Activated naive CD8-positive, alpha-beta T cell treated with anti-CD3 and anti-CD28 coated beads for 36 hours (primary cell): ENCODE results near the gene TUFT1. TPM values are rescaled to one million over a fixed set of nuclear protein-coding genes. Genes with fewer than 3 reads are reported as not detected.
A peak's percentile ranks its signal among the peaks of the same experiment; 100 is the strongest.

ENCODE experiments used
- DNase-seq: peaks from one replicate; pipeline ENCODE4 v3.0.0; 2021
- H3K27ac Mint-ChIP-seq: one replicate; pipeline ENCODE4 v1.8.0; 2022; ENCODE audit warnings: mild to moderate bottlenecking, moderate library complexity, mixed read lengths
- H3K27me3 Mint-ChIP-seq: one replicate; pipeline ENCODE4 v1.8.0; 2022; ENCODE audit warnings: mild to moderate bottlenecking, mixed read lengths
- H3K36me3 Mint-ChIP-seq: one replicate; pipeline ENCODE4 v1.8.0; 2021; ENCODE audit warnings: mild to moderate bottlenecking, mixed read lengths
- H3K4me1 Mint-ChIP-seq: one replicate; pipeline ENCODE4 v1.8.0; 2021; ENCODE audit warnings: mixed read lengths
- H3K4me3 Mint-ChIP-seq: one replicate; pipeline ENCODE4 v1.8.0; 2022; ENCODE audit warnings: mild to moderate bottlenecking, moderate library complexity, mixed read lengths
- H3K9me3 Mint-ChIP-seq: one replicate; pipeline ENCODE4 v1.8.0; 2022; ENCODE audit warnings: mixed read lengths
- total RNA-seq, 2 experiments: library from RNA; stranded (reverse); gene quantifications; one replicate each; pipeline ENCODE4 v1.2.3, GENCODE V29; 2021

The TUFT1 gene
- total RNA-seq, 2 experiments from 2014 or later: 2.3 to 2.9 TPM

DNA sequence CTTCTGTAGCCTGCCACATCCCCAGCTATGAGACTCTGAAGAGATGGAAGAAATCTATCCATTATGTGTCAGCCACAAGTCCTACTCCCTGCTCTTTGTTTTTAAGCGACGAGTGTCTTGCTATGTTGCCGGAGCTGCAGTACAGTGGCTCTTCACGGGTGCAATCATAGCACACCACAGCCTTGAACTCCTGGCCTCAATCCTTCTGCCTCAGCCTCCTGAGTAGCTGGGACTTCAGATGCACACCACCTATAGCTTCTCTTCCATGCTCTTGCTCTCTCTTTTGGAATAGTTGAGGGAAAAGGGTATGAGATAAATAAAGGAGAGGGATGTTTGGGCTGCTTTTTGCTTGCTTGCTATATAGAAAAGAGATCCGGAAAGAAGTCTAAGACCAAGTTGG lies 1.6 kb downstream of the TUFT1 start:
- H3K9me3 Mint-ChIP-seq: no peaks in the 10 kb centered on the region
- peak overlapping the region; percentile 90 for H3K4me3 Mint-ChIP-seq
- H3K36me3 Mint-ChIP-seq: no peaks in the 10 kb centered on the region
- H3K4me1 Mint-ChIP-seq: peaks cover 15% of the 10 kb centered on the region
- no peak for DNase-seq
- no peak overlapping the region for H3K27ac Mint-ChIP-seq
- H3K27me3 Mint-ChIP-seq: peaks cover 18% of the 10 kb centered on the region

DNA sequence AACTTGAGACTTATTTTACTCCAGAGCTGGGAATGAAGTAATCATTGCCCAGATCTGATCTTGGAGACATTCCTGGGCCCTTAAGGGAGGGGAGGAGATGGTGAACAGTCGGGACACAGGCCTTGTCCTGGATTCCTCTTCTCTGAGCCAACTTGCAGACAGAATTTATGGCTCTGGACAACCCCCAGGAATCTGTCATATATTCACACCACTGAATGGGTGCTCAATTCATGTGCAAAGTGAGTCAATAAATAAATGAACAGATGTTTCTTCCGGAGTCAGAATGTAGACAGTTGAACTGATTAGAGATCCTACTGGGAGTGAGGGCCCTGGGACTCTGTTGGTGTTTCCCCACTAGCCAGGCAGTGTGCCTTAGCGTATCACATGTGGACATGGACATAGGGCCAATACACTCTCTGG lies 2.6 kb downstream of the TUFT1 start:
- H3K27me3 Mint-ChIP-seq: peaks cover 18% of the 10 kb centered on the region
- H3K4me1 Mint-ChIP-seq: peaks cover 19% of the 10 kb centered on the region
- H3K4me3 Mint-ChIP-seq: no peak overlapping the region
- no peaks in the 10 kb centered on the region for H3K36me3 Mint-ChIP-seq
- no peaks in the 10 kb centered on the region for H3K9me3 Mint-ChIP-seq
- DNase-seq: no peak
- H3K27ac Mint-ChIP-seq: no peak overlapping the region

DNA sequence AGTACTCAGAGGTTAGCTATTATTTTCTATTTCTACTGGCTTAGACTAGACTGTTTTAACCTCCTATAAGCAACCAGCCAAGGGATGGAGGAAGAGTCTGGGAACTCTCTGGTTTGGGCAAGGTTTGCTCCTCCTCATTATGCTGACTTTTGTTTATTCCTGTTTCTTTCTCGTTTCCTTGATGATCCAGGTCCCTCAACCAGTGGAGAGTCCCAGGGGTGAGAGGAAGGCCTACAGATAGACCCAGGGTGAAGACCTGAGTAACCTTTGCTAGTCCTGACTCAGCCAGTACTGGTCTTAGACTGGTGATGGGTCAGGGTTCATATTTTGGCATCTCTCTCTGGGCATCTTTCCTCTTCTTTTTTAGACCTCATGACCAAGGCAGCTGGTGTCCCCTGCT lies 5.4 kb downstream of the TUFT1 start:
- Mint-ChIP-seq H3K4me1 (peaks cover 19% of the 10 kb centered on the region), H3K27ac (no peak overlapping the region), H3K27me3 (peaks cover 17% of the 10 kb centered on the region), H3K4me3 (no peak overlapping the region), H3K9me3 (no peaks in the 10 kb centered on the region), H3K36me3 (no peaks in the 10 kb centered on the region)
- DNase-seq: no peak

GRCh38 chr1:151546011-151546925 lies 6.2 kb downstream of the TUFT1 start:
- no peaks in the 10 kb centered on the region for H3K9me3 Mint-ChIP-seq
- peaks cover 12% of the 10 kb centered on the region for H3K4me1 Mint-ChIP-seq
- no peak overlapping the region for H3K4me3 Mint-ChIP-seq
- H3K27ac Mint-ChIP-seq: no peak overlapping the region
- DNase-seq: no peak
- peaks cover 10% of the 10 kb centered on the region for H3K27me3 Mint-ChIP-seq
- H3K36me3 Mint-ChIP-seq: no peaks in the 10 kb centered on the region

DNA sequence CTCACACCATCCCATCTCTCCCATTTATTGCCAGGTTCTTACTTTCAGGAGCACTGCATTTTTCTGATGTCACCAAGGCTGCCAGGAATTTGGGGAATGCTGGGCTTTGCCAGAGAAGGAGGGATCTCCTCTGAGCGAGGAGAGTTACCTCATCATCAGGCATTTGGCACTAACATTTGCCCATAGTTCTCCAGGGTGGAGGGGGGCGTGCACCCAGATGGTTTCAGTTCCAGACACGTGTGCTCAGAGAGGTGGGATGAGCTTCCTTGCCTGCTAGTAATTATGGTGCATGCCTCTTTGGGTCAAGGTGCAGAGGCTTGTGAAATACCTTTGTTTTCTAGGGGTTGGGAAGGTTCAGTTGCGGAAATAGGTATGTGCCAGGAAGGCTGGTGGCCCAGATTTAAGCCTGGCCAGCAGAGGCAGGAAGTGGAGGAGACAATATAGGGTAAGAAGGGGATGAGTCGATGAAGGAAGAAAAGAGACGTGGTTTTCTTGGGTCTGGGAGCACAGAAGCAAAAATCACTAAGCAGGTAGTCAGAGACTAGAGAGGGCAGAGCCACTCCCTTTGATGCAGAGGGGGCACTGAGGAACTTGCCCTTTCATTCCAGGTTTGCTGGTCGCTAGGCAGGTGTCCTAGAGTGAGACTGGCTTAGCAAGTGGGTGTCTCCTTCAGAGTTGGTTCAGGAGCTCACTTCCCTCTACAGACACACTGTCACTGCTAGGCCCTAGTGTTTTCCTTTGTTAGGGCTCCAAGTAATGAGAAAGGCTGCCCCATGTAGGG lies 7.2 kb downstream of the TUFT1 start:
- Mint-ChIP-seq H3K4me1 (peaks cover 7% of the 10 kb centered on the region), H3K27ac (no peak overlapping the region), H3K36me3 (no peaks in the 10 kb centered on the region), H3K4me3 (no peak overlapping the region), H3K9me3 (no peaks in the 10 kb centered on the region), H3K27me3 (no peaks in the 10 kb centered on the region)
- no peak for DNase-seq

DNA sequence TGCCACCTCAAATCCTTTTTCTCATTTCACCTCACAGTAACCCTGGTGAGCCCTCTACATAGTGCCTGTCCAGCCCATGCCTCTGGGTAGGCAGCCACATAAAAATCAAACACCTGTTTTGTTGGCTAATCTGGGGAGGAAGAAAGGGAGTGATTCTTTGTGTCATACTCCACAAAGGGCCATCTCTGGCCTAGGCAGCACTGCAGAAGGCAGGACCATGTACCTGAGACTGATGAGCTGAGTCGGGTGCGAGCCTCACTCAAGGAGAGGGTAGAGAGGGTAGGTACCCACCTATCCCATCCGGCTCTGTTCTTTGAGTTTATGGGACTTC lies 7.8 kb downstream of the TUFT1 start:
- Mint-ChIP-seq H3K36me3 (no peaks in the 10 kb centered on the region), H3K9me3 (no peaks in the 10 kb centered on the region), H3K27ac (no peak overlapping the region), H3K4me1 (peaks cover 7% of the 10 kb centered on the region), H3K4me3 (no peak overlapping the region), H3K27me3 (no peaks in the 10 kb centered on the region)
- DNase-seq: no peak

DNA sequence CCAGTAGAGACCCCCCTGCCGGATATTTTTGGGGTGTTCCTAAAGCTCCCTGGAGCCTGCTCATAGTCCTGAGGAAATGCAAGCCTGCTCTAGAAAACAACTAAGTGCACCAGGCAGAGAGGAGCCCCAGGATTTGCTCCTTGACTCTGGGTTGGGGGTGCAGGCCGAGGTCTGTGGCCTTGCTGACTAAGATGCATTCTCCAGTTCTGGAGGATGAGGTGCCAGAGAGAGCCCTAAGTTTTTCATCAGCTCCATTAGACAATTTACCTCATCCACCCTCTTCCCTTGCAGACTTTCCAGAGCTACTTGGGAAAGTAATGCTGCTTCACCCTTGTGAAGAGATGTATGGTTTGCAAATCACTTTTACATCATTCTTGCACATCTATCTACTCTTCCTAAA lies 9.1 kb downstream of the TUFT1 start:
- Mint-ChIP-seq H3K36me3 (no peaks in the 10 kb centered on the region), H3K27ac (no peak overlapping the region), H3K27me3 (no peaks in the 10 kb centered on the region), H3K4me1 (peaks cover 11% of the 10 kb centered on the region), H3K4me3 (no peak overlapping the region), H3K9me3 (no peaks in the 10 kb centered on the region)
- no peak for DNase-seq

DNA sequence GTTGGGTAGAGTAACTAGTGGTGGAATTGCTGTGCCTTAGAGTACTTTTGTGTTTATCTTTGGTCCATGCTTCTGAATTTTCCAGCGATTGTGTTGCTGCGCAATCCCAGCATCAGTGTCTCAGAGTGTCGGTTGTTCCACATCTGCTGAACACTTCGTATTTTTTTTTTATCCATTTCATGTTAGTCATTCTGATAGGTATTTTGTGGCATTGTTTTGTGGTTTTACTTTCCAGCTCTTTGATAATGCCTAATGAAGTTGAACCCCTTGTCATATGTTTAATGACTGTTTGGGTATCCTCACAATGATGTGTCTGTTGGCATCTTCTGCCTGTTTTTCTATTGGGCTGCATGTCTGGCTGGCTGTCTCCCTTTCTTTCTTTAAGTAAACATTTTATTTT lies 13.6 kb downstream of the TUFT1 start:
- H3K27me3 Mint-ChIP-seq: no peaks in the 10 kb centered on the region

GRCh38 chr1:151556052-151556451 lies 15.9 kb downstream of the TUFT1 start:
- no peak for DNase-seq
- peaks cover 4% of the 10 kb centered on the region for H3K4me1 Mint-ChIP-seq
- H3K9me3 Mint-ChIP-seq: no peaks in the 10 kb centered on the region
- H3K27ac Mint-ChIP-seq: no peak overlapping the region
- no peak overlapping the region for H3K4me3 Mint-ChIP-seq
- no peaks in the 10 kb centered on the region for H3K36me3 Mint-ChIP-seq
- H3K27me3 Mint-ChIP-seq: no peaks in the 10 kb centered on the region

More for the DNA sequence above, 13.6 kb downstream of the TUFT1 start:
- Mint-ChIP-seq H3K27ac (no peak overlapping the region), H3K4me1 (peaks cover 7% of the 10 kb centered on the region), H3K36me3 (no peaks in the 10 kb centered on the region), H3K4me3 (no peak overlapping the region), H3K9me3 (no peaks in the 10 kb centered on the region)
- no peak for DNase-seq

- H3K4me3 Mint-ChIP-seq: no peak overlapping the region
- H3K9me3 Mint-ChIP-seq: no peaks in the 10 kb centered on the region
- H3K4me1 Mint-ChIP-seq: no peaks in the 10 kb centered on the region
- DNase-seq: no peak
- H3K36me3 Mint-ChIP-seq: peaks cover 2% of the 10 kb centered on the region
- H3K27ac Mint-ChIP-seq: no peak overlapping the region
- no peaks in the 10 kb centered on the region for H3K27me3 Mint-ChIP-seq
Measured at GRCh38 chr1:151562661-151563060, 22.6 kb downstream of the TUFT1 start.

GRCh38 chr1:151563376-151563775 lies 23.3 kb downstream of the TUFT1 start:
- H3K27me3 Mint-ChIP-seq: no peaks in the 10 kb centered on the region
- no peak for DNase-seq
- peaks cover 2% of the 10 kb centered on the region for H3K36me3 Mint-ChIP-seq
- no peak overlapping the region for H3K4me3 Mint-ChIP-seq
- H3K27ac Mint-ChIP-seq: no peak overlapping the region
- no peaks in the 10 kb centered on the region for H3K4me1 Mint-ChIP-seq
- H3K9me3 Mint-ChIP-seq: no peaks in the 10 kb centered on the region

GRCh38 chr1:151565502-151566189 lies 25.5 kb downstream of the TUFT1 start:
- H3K27ac Mint-ChIP-seq: no peak overlapping the region
- no peaks in the 10 kb centered on the region for H3K4me1 Mint-ChIP-seq
- H3K9me3 Mint-ChIP-seq: no peaks in the 10 kb centered on the region
- H3K27me3 Mint-ChIP-seq: no peaks in the 10 kb centered on the region
- peaks cover 2% of the 10 kb centered on the region for H3K36me3 Mint-ChIP-seq
- no peak overlapping the region for H3K4me3 Mint-ChIP-seq
- no peak for DNase-seq

- no peaks in the 10 kb centered on the region for H3K9me3 Mint-ChIP-seq
- no peaks in the 10 kb centered on the region for H3K4me1 Mint-ChIP-seq
- no peaks in the 10 kb centered on the region for H3K27me3 Mint-ChIP-seq
- DNase-seq: no peak
- peaks cover 2% of the 10 kb centered on the region for H3K36me3 Mint-ChIP-seq
- no peak overlapping the region for H3K4me3 Mint-ChIP-seq
- no peak overlapping the region for H3K27ac Mint-ChIP-seq
Measured at GRCh38 chr1:151568626-151569088, 28.5 kb downstream of the TUFT1 start.

DNA sequence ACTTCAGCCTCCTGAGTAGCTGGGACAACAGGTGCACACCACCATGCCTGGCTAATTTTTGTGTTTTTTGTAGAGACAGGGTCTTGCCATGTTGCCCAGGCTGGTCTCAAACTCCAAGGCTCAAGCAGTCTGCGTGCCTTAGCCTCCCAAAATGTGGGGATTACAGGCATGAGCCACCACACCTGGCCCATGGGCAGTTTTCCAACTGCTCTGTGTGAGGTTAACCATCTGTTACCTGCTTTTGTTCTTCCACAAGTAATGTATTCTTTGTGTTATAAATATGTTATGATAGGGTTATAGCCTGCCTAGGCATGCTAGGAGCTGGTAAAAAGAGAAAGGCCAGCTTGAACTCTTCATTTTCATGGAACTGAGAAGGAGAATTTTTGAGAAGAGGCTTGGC lies 30.7 kb downstream of the TUFT1 start:
- Mint-ChIP-seq H3K4me3 (no peak overlapping the region), H3K36me3 (peaks cover 2% of the 10 kb centered on the region), H3K4me1 (peaks cover 7% of the 10 kb centered on the region), H3K9me3 (no peaks in the 10 kb centered on the region), H3K27ac (no peak overlapping the region), H3K27me3 (no peaks in the 10 kb centered on the region)
- DNase-seq: no peak
